ENCODE measurements around the gene JAG1. TPM values are rescaled to one million over a fixed set of nuclear protein-coding genes. Genes with fewer than 3 reads are reported as not detected.

JAG1 gene
- total RNA-seq, result 1.3 and 1.4 TPM in 2 replicates

DNA sequence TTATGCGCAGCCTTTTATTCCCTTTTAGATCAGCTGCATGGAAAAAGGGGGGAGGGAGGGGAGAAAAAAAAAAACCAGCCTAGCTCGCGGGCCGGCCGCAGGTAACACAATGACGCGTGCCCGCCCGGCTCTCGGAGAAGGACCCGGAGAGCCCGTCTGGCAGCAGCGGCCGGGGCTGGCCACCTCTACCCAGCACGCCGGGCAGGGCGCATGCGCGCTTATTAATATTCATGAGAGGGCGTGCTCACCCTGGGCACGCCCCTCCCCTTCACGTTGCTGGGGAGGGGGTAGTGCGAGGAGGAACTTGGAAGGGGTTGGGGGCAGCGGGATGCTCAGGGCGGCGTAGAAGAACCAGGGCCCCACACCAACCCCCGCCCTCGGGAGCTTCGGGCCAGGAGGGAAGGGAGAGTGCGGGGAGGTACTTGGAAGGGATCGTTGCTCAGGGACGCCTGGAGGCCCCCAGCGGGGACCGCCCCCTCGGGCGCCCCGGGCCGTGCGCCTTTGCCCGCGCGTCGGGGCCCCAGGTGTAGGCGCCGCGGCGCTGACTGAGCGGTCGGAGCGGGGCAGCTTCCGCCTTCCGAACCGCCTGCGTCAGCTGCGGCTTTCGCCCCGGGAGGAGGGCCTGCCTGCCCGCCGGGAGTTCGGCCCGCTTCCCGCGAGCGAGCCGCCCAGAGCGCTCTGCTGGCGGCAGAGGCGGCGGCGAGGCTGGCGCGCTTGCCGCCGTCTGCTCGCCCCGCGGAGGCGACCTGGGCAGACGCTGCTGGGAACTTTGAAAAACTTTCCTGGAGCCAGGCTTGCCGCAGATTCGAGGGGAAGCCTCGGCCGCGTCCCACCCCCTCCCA lies at the start of gene JAG1:
JAG1 (minus strand) TSS at position 158 of the 842 bp plus-strand sequence. CDS start 469 bp downstream, outside the sequence.
- H3K36me3 Mint-ChIP-seq (ENCODE audit: low read depth), result peaks cover 2% of the 10 kb centered on the region
- H3K27me3 Mint-ChIP-seq (ENCODE audit: insufficient read depth), result peaks cover 65% of the 10 kb centered on the region
- intact Hi-C loops (cut with micrococcal nuclease), result loop anchor here (1.0 to 10.0 kb wide), 7 partner anchors 71 to 1218 kb away; partner anchors contain the start of gene MKKS
- H3K4me3 Mint-ChIP-seq, result peak within 1 kb of the TSS; percentile 89
- no peaks in the 10 kb centered on the region for H3K9me3 Mint-ChIP-seq
- peaks cover 26% of the 10 kb centered on the region for H3K4me1 Mint-ChIP-seq (ENCODE audit: low read depth)
- peak; percentile 71 for DNase-seq (ENCODE audit: low spot score)
- peak within 1 kb of the TSS; percentile 92 for H3K27ac Mint-ChIP-seq

GRCh38 chr20:10721976-10722375 lies 48.2 kb upstream of the JAG1 start:
- H3K4me3 Mint-ChIP-seq, result no peak overlapping the region
- no peaks in the 10 kb centered on the region for H3K36me3 Mint-ChIP-seq (ENCODE audit: low read depth)
- H3K9me3 Mint-ChIP-seq, result no peaks in the 10 kb centered on the region
- H3K27ac Mint-ChIP-seq, result no peak overlapping the region
- no peaks in the 10 kb centered on the region for H3K4me1 Mint-ChIP-seq (ENCODE audit: low read depth)
- intact Hi-C loops (cut with micrococcal nuclease), result no loop called here
- no peak for DNase-seq (ENCODE audit: low spot score)
- peaks cover 20% of the 10 kb centered on the region for H3K27me3 Mint-ChIP-seq (ENCODE audit: insufficient read depth)

DNA sequence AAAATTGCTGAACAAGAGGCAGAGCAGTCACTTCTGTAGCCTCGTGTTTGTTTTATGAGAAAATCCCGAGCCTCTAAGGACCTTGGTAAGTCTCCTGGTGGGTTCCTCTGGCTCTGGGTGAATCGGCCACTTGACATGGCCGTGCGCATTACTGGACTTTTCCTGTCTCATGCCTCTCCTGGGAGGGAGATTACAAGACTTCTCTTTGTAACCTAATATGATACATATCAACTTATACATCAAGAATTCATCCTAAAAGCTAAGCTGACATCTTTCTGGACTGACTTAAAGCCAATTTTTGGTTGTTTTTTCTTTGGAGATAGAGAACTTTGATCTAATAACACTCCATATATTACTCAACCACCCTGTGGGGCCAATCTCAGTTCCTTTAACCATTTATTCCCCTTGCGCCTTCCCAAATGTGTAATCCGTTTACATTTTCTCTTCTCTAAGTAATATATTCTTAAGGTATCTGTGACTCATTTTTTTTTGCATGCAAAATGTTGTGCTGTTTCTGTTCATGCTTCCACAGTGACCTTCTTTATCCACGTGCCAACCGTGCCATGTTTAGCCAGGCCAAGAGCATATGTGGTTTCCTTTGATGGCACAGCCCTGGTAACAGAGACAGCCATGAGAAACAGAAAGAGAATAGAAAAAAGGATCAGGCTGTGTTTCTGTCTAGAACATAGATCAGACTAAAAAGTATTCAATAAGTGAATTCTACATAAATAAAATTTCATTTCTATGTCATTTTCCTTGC lies 47.5 kb upstream of the JAG1 start:
- Mint-ChIP-seq H3K4me3 (no peak overlapping the region), H3K27ac (no peak overlapping the region), H3K4me1 (ENCODE audit: low read depth) (no peaks in the 10 kb centered on the region), H3K27me3 (ENCODE audit: insufficient read depth) (peaks cover 20% of the 10 kb centered on the region), H3K36me3 (ENCODE audit: low read depth) (no peaks in the 10 kb centered on the region), H3K9me3 (no peaks in the 10 kb centered on the region)
- DNase-seq (ENCODE audit: low spot score), result no peak
- intact Hi-C loops (cut with micrococcal nuclease), result no loop called here

- no peaks in the 10 kb centered on the region for H3K36me3 Mint-ChIP-seq (ENCODE audit: low read depth)
- H3K4me3 Mint-ChIP-seq, result no peak overlapping the region
- peaks cover 20% of the 10 kb centered on the region for H3K27me3 Mint-ChIP-seq (ENCODE audit: insufficient read depth)
- intact Hi-C loops (cut with micrococcal nuclease), result no loop called here
- no peaks in the 10 kb centered on the region for H3K9me3 Mint-ChIP-seq
- H3K4me1 Mint-ChIP-seq (ENCODE audit: low read depth), result no peaks in the 10 kb centered on the region
- H3K27ac Mint-ChIP-seq, result no peak overlapping the region
- no peak for DNase-seq (ENCODE audit: low spot score)
Observed at GRCh38 chr20:10720565-10720964, 46.8 kb upstream of the JAG1 start.

DNA sequence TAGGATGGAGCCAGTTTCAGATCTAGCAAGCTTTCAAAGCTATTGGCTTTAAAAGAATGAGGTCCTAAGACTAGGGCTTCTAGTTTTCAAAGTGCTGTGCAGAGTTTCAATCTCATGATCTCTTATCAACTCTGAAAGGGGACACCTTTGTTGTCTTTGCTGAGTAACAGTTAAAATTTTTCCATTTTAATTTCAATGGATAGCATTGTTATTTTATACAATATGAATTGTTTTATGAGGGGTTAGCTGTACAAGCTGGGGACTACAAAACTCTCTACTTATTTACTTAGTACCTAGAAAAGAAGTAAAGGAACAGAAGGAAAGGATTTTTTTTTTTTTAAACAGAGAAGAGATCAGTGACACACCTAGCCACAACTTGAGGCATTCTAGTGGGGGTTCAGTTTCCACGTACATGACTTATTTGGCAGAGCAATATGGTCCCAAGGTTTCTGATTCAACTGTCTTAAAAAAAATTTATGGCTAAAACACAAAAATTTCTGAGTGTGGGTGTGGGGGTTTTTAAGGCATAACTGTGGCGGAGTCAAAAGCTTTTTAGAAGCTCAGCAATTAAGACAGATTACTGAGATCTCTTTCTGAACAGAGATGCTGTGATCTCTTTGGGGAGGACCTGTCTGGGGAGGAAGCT lies 46.1 kb upstream of the JAG1 start:
- Mint-ChIP-seq H3K27ac (no peak overlapping the region), H3K27me3 (ENCODE audit: insufficient read depth) (peaks cover 18% of the 10 kb centered on the region), H3K9me3 (no peaks in the 10 kb centered on the region), H3K4me3 (no peak overlapping the region), H3K4me1 (ENCODE audit: low read depth) (no peaks in the 10 kb centered on the region), H3K36me3 (ENCODE audit: low read depth) (no peaks in the 10 kb centered on the region)
- DNase-seq (ENCODE audit: low spot score), result no peak
- intact Hi-C loops (cut with micrococcal nuclease), result no loop called here

- H3K4me3 Mint-ChIP-seq, result no peak overlapping the region
- H3K36me3 Mint-ChIP-seq (ENCODE audit: low read depth), result no peaks in the 10 kb centered on the region
- intact Hi-C loops (cut with micrococcal nuclease), result no loop called here
- no peak overlapping the region for H3K27ac Mint-ChIP-seq
- H3K27me3 Mint-ChIP-seq (ENCODE audit: insufficient read depth), result peaks cover 17% of the 10 kb centered on the region
- no peaks in the 10 kb centered on the region for H3K9me3 Mint-ChIP-seq
- no peaks in the 10 kb centered on the region for H3K4me1 Mint-ChIP-seq (ENCODE audit: low read depth)
- no peak for DNase-seq (ENCODE audit: low spot score)
Observed at GRCh38 chr20:10718661-10719060, 44.9 kb upstream of the JAG1 start.

DNA sequence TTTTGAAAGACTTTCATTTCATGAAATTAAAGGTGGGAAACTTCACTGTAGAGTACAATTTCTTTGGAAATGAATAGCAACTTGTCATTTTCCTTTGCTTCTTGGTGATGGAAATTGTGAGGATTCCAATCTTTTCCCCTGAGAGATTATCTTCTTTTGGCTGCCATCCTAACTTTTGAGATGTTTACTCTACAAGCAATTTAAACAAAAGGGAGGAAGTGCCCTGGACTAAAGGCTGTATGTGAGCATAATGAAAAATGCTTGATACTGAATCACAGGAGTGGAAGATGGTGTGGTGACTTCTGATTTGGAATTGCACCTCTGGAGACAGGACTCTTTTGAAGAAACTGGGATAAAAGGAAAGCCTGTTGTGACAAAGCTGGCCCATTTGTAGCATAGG lies 43.1 kb upstream of the JAG1 start:
- intact Hi-C loops (cut with micrococcal nuclease), result no loop called here
- no peak overlapping the region for H3K27ac Mint-ChIP-seq
- peaks cover 14% of the 10 kb centered on the region for H3K27me3 Mint-ChIP-seq (ENCODE audit: insufficient read depth)

GRCh38 chr20:10715035-10715434 lies 41.2 kb upstream of the JAG1 start:
- intact Hi-C loops (cut with micrococcal nuclease), result no loop called here
- Mint-ChIP-seq H3K4me1 (ENCODE audit: low read depth) (no peaks in the 10 kb centered on the region), H3K36me3 (ENCODE audit: low read depth) (no peaks in the 10 kb centered on the region), H3K27me3 (ENCODE audit: insufficient read depth) (peaks cover 3% of the 10 kb centered on the region), H3K4me3 (no peak overlapping the region), H3K9me3 (no peaks in the 10 kb centered on the region), H3K27ac (no peak overlapping the region)
- DNase-seq (ENCODE audit: low spot score), result no peak

More for the DNA sequence above, 43.1 kb upstream of the JAG1 start:
- Mint-ChIP-seq H3K4me3 (no peak overlapping the region), H3K9me3 (no peaks in the 10 kb centered on the region), H3K4me1 (ENCODE audit: low read depth) (no peaks in the 10 kb centered on the region), H3K36me3 (ENCODE audit: low read depth) (no peaks in the 10 kb centered on the region)
- DNase-seq (ENCODE audit: low spot score), result no peak

DNA sequence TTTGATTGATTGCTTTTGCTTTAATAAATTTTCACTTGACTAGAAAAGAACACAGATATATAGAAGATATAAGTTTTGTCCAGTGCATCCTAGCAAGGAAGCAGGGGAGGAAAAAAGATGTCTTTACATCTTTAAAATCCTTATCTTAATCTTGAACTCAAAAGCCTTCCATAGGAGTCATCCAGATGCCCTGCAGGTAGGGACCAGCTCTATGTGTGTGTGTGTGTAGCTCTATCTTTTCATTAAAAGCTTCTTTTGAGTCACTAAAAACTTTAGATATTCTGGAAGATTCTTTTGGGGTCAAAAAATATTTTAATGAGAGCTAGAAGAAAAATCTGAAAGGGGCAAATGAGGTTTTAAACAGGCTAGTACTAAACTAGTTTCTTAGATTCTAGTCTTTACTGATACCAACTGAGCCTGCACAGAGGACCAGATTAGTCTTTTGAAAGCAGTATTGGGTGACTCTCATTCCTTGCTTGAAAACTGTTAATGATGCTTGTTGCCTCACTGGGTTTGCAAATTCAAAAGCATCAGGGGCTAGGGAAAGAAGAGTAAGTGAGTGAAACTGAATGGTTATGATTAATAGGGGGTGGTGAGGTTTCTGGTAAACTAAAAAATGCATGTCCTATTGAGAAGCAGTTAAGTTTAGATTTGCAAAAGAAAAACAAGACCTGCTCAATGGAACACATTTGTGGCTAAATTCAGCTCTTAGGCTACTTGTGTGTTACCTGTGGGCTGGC lies 40.6 kb upstream of the JAG1 start:
- Mint-ChIP-seq H3K4me1 (ENCODE audit: low read depth) (no peaks in the 10 kb centered on the region), H3K27me3 (ENCODE audit: insufficient read depth) (peaks cover 3% of the 10 kb centered on the region), H3K36me3 (ENCODE audit: low read depth) (no peaks in the 10 kb centered on the region), H3K9me3 (no peaks in the 10 kb centered on the region), H3K4me3 (no peak overlapping the region), H3K27ac (no peak overlapping the region)
- intact Hi-C loops (cut with micrococcal nuclease), result no loop called here
- no peak for DNase-seq (ENCODE audit: low spot score)

- no peak for DNase-seq (ENCODE audit: low spot score)
- no peaks in the 10 kb centered on the region for H3K36me3 Mint-ChIP-seq (ENCODE audit: low read depth)
- intact Hi-C loops (cut with micrococcal nuclease), result no loop called here
- H3K4me3 Mint-ChIP-seq, result no peak overlapping the region
- peaks cover 3% of the 10 kb centered on the region for H3K27me3 Mint-ChIP-seq (ENCODE audit: insufficient read depth)
- H3K9me3 Mint-ChIP-seq, result no peaks in the 10 kb centered on the region
- H3K27ac Mint-ChIP-seq, result no peak overlapping the region
- H3K4me1 Mint-ChIP-seq (ENCODE audit: low read depth), result no peaks in the 10 kb centered on the region
Observed at GRCh38 chr20:10713161-10713560, 39.4 kb upstream of the JAG1 start.

- Mint-ChIP-seq H3K27ac (no peak overlapping the region), H3K4me1 (ENCODE audit: low read depth) (no peaks in the 10 kb centered on the region), H3K36me3 (ENCODE audit: low read depth) (no peaks in the 10 kb centered on the region), H3K27me3 (ENCODE audit: insufficient read depth) (peaks cover 3% of the 10 kb centered on the region), H3K4me3 (no peak overlapping the region), H3K9me3 (no peaks in the 10 kb centered on the region)
- intact Hi-C loops (cut with micrococcal nuclease), result no loop called here
- no peak for DNase-seq (ENCODE audit: low spot score)
Observed at GRCh38 chr20:10711903-10712451, 38.2 kb upstream of the JAG1 start.

DNA sequence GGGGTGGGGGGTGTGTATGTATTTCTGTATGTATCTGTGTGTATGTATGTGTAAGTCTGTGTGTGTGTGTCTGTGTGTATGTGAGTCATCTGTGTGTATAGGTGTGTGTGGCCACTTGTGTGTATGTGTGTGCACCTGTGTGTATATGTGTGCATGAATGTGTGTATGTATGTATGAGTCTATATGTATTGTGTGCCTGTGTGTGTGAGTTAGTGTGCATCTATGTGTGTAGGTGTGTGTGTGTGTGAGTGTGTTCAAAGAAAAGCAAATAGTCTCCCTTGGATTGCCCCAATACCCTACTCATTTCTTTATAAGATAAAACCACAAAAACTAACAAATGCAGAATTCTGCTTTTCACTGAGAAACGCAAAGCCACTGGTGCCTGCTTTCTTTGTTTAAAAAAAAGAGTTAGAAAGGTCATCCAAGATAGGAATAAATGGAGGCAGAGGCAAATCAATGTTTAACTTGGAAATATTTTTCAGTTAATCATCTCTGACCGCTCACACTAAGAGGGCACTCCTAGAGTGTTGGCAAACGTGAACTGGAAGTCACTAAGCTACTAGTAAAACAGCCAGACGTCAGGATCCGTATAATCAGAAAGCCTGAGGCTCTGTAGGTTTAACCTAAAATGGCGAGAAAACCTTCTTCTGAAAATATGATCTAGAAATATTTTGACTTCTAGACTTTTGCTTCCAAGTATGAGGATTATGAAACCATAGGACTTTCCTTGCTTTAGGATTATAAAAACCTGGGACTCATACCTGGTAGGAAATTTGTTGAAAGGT lies 37.4 kb upstream of the JAG1 start:
- H3K27me3 Mint-ChIP-seq (ENCODE audit: insufficient read depth), result peaks cover 3% of the 10 kb centered on the region
- H3K27ac Mint-ChIP-seq, result no peak overlapping the region
- intact Hi-C loops (cut with micrococcal nuclease), result no loop called here
- H3K4me3 Mint-ChIP-seq, result no peak overlapping the region
- no peaks in the 10 kb centered on the region for H3K36me3 Mint-ChIP-seq (ENCODE audit: low read depth)
- H3K9me3 Mint-ChIP-seq, result no peaks in the 10 kb centered on the region
- H3K4me1 Mint-ChIP-seq (ENCODE audit: low read depth), result no peaks in the 10 kb centered on the region
- no peak for DNase-seq (ENCODE audit: low spot score)

All from activated T-helper 1 cell treated with anti-CD3 and anti-CD28 coated beads, Interleukin-12 subunit alpha, Interleukin-12 subunit beta, Interleukin-2, Interleukin-4 antibody, amounts not matched to agents 30 ng/mL and 10 ng/mL and 1 ng/mL, durations not matched to agents 14 hours and 24 hours and 36 hours (primary cell).